HCT116 (cell line): ENCODE data around the gene SDK1.

Experiments
- CTCF ChIP-seq, 3 experiments: fragments of 200-600 bp in 1 of 3; sonication (generic) in 1 of 3; IDR thresholded peaks in 2 of 3; conservative IDR thresholded peaks in 1 of 3; 2 replicates each; pipeline ENCODE4 v1.5.1; 2012 to 2017; ENCODE audit warnings: low read depth in 2 of 3, low read length in 2 of 3, antibody characterized with exemption in 1 of 3, borderline replicate concordance in 1 of 3, control low read depth in 1 of 3, mild to moderate bottlenecking in 1 of 3, mixed read lengths in 1 of 3, mixed run types in 1 of 3, moderate library complexity in 1 of 3; ENCODE audit not compliant: insufficient read depth in 1 of 3
- ELF1 ChIP-seq: IDR thresholded peaks from 2 replicates; pipeline ENCODE4 v1.6.1; 2012; ENCODE audit warnings: low read depth, borderline replicate concordance
- EZH2 ChIP-seq: fragments of 200-600 bp; sonication (generic); IDR thresholded peaks from 2 replicates; pipeline ENCODE4 v1.6.1; 2017; ENCODE audit warnings: antibody characterized with exemption, mixed run types
- JUND ChIP-seq: IDR thresholded peaks from 2 replicates; pipeline ENCODE4 v1.6.1; 2012
- POLR2AphosphoS5 ChIP-seq: IDR thresholded peaks from 2 replicates; pipeline ENCODE4 v1.6.1; 2011; ENCODE audit warnings: mild to moderate bottlenecking, low read depth, low read length, moderate library complexity
- SP1 ChIP-seq: IDR thresholded peaks from 2 replicates; pipeline ENCODE4 v1.6.1; 2012; ENCODE audit warnings: low read depth
- YY1 ChIP-seq: IDR thresholded peaks from 2 replicates; pipeline ENCODE4 v1.6.1; 2011; ENCODE audit warnings: low read length, low read depth, moderate library complexity, mild to moderate bottlenecking; ENCODE audit not compliant: insufficient replicate concordance; ENCODE audit errors: extremely low read depth
- TF ChIP-seq, protein P1 (sequence below): IDR thresholded peaks from 2 replicates; pipeline ENCODE4 v1.6.1; 2011; ENCODE audit warnings: mild to moderate bottlenecking, low read length, moderate library complexity; ENCODE audit not compliant: insufficient replicate concordance; ENCODE audit errors: extremely low read depth

DNA sequence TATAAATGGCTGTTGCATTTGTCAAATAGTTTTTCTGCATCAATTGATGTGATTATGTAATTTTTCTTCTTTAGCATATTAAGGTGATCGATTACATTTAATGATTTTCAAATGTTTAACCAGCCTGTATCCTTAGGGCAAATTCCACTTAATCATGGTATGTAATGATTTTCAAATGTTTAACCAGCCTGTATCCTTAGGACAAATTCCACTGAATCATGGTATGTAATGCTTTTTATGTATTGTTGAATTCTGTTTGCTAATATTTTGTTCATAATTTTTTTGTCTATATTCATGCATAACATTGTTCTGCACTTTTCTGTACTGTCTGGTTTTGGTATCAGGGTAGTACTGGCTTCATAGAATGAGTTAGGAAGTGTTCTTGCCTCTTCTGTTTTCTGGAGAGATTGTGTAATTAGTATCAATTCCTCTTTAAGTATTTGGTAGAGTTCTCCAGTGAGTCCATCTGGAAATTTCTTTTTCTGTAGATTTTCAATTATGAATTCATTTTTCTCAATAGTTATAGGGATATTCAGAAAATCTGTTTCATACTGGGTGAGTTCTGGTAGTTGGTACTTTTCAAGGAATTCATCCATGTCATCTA is 987.8 kb downstream of the SDK1 start:
- no peak for TF ChIP-seq EZH2
- no peak for TF ChIP-seq CTCF (IDR thresholded peaks at IDR 0.05 in 2 of 3, conservative IDR thresholded peaks at IDR 0.05 in 1 of 3; ENCODE audit: borderline replicate concordance in 1 of 3, insufficient read depth in 1 of 3, low read depth in 2 of 3, low read length in 2 of 3)
- TF ChIP-seq, protein P1, sequence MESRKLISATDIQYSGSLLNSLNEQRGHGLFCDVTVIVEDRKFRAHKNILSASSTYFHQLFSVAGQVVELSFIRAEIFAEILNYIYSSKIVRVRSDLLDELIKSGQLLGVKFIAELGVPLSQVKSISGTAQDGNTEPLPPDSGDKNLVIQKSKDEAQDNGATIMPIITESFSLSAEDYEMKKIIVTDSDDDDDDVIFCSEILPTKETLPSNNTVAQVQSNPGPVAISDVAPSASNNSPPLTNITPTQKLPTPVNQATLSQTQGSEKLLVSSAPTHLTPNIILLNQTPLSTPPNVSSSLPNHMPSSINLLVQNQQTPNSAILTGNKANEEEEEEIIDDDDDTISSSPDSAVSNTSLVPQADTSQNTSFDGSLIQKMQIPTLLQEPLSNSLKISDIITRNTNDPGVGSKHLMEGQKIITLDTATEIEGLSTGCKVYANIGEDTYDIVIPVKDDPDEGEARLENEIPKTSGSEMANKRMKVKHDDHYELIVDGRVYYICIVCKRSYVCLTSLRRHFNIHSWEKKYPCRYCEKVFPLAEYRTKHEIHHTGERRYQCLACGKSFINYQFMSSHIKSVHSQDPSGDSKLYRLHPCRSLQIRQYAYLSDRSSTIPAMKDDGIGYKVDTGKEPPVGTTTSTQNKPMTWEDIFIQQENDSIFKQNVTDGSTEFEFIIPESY, result no peak
- TF ChIP-seq ELF1, result no peak
- no peak for TF ChIP-seq YY1
- no peak for TF ChIP-seq POLR2AphosphoS5
- TF ChIP-seq SP1, result no peak
- no peak for TF ChIP-seq JUND
